H9 (cell line): ENCODE results near the gene PKMYT1. TPM values are rescaled to one million over a fixed set of nuclear protein-coding genes. Genes with fewer than 3 reads are reported as not detected.
A peak's percentile ranks its signal among the peaks of the same experiment; 100 is the strongest.

Experiments used
- DNase-seq: peaks from one replicate; pipeline ENCODE4 v3.0.0-alpha.2; 2017
- H2AFZ ChIP-seq: one replicate; pipeline ENCODE4 v1.6.1; 2013; ENCODE audit warnings: mild to moderate bottlenecking, low read length, control low read depth, moderate library complexity
- H2AK5ac ChIP-seq: 2 replicates; pipeline ENCODE4 v1.6.1; 2013; ENCODE audit warnings: low read length, control low read depth, mixed read lengths; ENCODE audit not compliant: insufficient read length
- H2BK120ac ChIP-seq: one replicate; pipeline ENCODE4 v1.6.1; 2013; ENCODE audit warnings: low read depth, mild to moderate bottlenecking, low read length, control low read depth, inconsistent platforms; ENCODE audit not compliant: poor library complexity, severe bottlenecking
- H2BK12ac ChIP-seq: 2 replicates; pipeline ENCODE4 v1.6.1; 2013; ENCODE audit warnings: low read length, control low read depth, mixed read lengths, low read depth; ENCODE audit not compliant: insufficient read length
- H2BK15ac ChIP-seq: 2 replicates; pipeline ENCODE4 v1.6.1; 2013; ENCODE audit warnings: low read depth, low read length, control low read depth
- H2BK20ac ChIP-seq: one replicate; pipeline ENCODE4 v1.6.1; 2013; ENCODE audit warnings: low read depth, mild to moderate bottlenecking, low read length, control low read depth, inconsistent platforms; ENCODE audit not compliant: poor library complexity, severe bottlenecking
- H2BK5ac ChIP-seq: 2 replicates; pipeline ENCODE4 v1.6.1; 2013; ENCODE audit warnings: low read length, control low read depth, mixed read lengths; ENCODE audit not compliant: insufficient read length
- H3K14ac ChIP-seq: 2 replicates; pipeline ENCODE4 v1.6.1; 2013; ENCODE audit warnings: low read length, control low read depth; ENCODE audit not compliant: insufficient read depth
- H3K18ac ChIP-seq: 2 replicates; pipeline ENCODE4 v1.6.1; 2013; ENCODE audit warnings: low read depth, mild to moderate bottlenecking, mixed read lengths, low read length, control low read depth; ENCODE audit not compliant: insufficient read length
- H3K23ac ChIP-seq: 2 replicates; pipeline ENCODE4 v1.6.1; 2013; ENCODE audit warnings: low read length, control low read depth, mixed read lengths, low read depth; ENCODE audit not compliant: insufficient read length
- H3K23me2 ChIP-seq: 2 replicates; pipeline ENCODE4 v1.6.1; 2013; ENCODE audit warnings: low read depth, mild to moderate bottlenecking, mixed read lengths, low read length, control low read depth; ENCODE audit not compliant: insufficient read length, poor library complexity, severe bottlenecking
- H3K27ac ChIP-seq: 2 replicates; pipeline ENCODE4 v1.5.1; 2013; ENCODE audit warnings: low read length, control low read depth, mixed read lengths, low read depth; ENCODE audit not compliant: insufficient read length
- H3K27me3 ChIP-seq: 2 replicates; pipeline ENCODE4 v1.6.1; 2013; ENCODE audit warnings: low read length, control low read depth, inconsistent platforms; ENCODE audit not compliant: insufficient read depth
- H3K4ac ChIP-seq: 2 replicates; pipeline ENCODE4 v1.6.1; 2013; ENCODE audit warnings: low read depth, mild to moderate bottlenecking, control low read depth, inconsistent platforms, low read length, moderate library complexity
- H3K4me1 ChIP-seq: 2 replicates; pipeline ENCODE4 v1.6.1; 2013; ENCODE audit warnings: low read length, control low read depth, inconsistent platforms; ENCODE audit not compliant: insufficient read depth
- H3K4me2 ChIP-seq: 2 replicates; pipeline ENCODE4 v1.6.1; 2013; ENCODE audit warnings: low read length, control low read depth, mixed read lengths; ENCODE audit not compliant: insufficient read length, insufficient read depth
- H3K56ac ChIP-seq: 2 replicates; pipeline ENCODE4 v1.6.1; 2013; ENCODE audit warnings: low read depth, mild to moderate bottlenecking, mixed read lengths, low read length, control low read depth; ENCODE audit not compliant: insufficient read length
- H3K79me1 ChIP-seq: 2 replicates; pipeline ENCODE4 v1.6.1; 2013; ENCODE audit warnings: low read depth, mild to moderate bottlenecking, moderate library complexity, low read length, control low read depth, inconsistent platforms; ENCODE audit not compliant: insufficient read depth, poor library complexity, severe bottlenecking
- H3K79me2 ChIP-seq: 2 replicates; pipeline ENCODE4 v1.6.1; 2013; ENCODE audit warnings: low read length, control low read depth, inconsistent platforms; ENCODE audit not compliant: insufficient read depth
- H3K9ac ChIP-seq: 2 replicates; pipeline ENCODE4 v1.6.1; 2013; ENCODE audit warnings: low read length, control low read depth, mixed read lengths; ENCODE audit not compliant: insufficient read length; ENCODE audit errors: extremely low read depth
- H3K9me3 ChIP-seq: one replicate; pipeline ENCODE4 v1.6.1; 2013; ENCODE audit warnings: low read depth, low read length, inconsistent platforms; ENCODE audit not compliant: control insufficient read depth
- H3T11ph ChIP-seq: one replicate; pipeline ENCODE4 v1.6.1; 2013; ENCODE audit warnings: mild to moderate bottlenecking, low read length, control low read depth, inconsistent platforms
- H4K20me1 ChIP-seq: one replicate; pipeline ENCODE4 v1.6.1; 2013; ENCODE audit not compliant: control insufficient read depth, insufficient read length, insufficient read depth
- H4K5ac ChIP-seq: 2 replicates; pipeline ENCODE4 v1.6.1; 2013; ENCODE audit warnings: low read depth, mild to moderate bottlenecking, mixed read lengths, low read length, control low read depth; ENCODE audit not compliant: insufficient read length
- H4K8ac ChIP-seq: replicated peaks from 2 replicates; pipeline ENCODE4 v1.6.1; 2013; ENCODE audit warnings: low read length, control low read depth, mixed read lengths, low read depth; ENCODE audit not compliant: insufficient read length
- H4K91ac ChIP-seq: 2 replicates; pipeline ENCODE4 v1.6.1; 2013; ENCODE audit warnings: low read depth, mild to moderate bottlenecking, moderate library complexity, mixed read lengths, low read length, control low read depth; ENCODE audit not compliant: insufficient read length
- H3K27ac Mint-ChIP-seq, 3 experiments: 2 replicates in 2 of 3; 3 replicates in 1 of 3; pipeline ENCODE4 v1.8.0; 2020 to 2021; ENCODE audit warnings: mixed read lengths in 3 of 3, mild to moderate bottlenecking in 1 of 3, moderate library complexity in 1 of 3
- H3K27me3 Mint-ChIP-seq: 2 replicates; pipeline ENCODE4 v1.8.0; 2021; ENCODE audit warnings: low read depth, mild to moderate bottlenecking, moderate library complexity, mixed read lengths
- H3K36me3 Mint-ChIP-seq, 3 experiments: 2 replicates in 2 of 3; 3 replicates in 1 of 3; pipeline ENCODE4 v1.8.0; 2020 to 2021; ENCODE audit warnings: low read depth in 3 of 3, mixed read lengths in 3 of 3; ENCODE audit not compliant: insufficient read depth in 1 of 3
- H3K4me1 Mint-ChIP-seq, 2 experiments: 2 replicates each; pipeline ENCODE4 v1.8.0; 2020; ENCODE audit warnings: mixed read lengths in 2 of 2
- H3K4me3 Mint-ChIP-seq, 2 experiments: 2 replicates in 1 of 2; 3 replicates in 1 of 2; pipeline ENCODE4 v1.8.0; 2020 to 2021; ENCODE audit warnings: mild to moderate bottlenecking in 2 of 2, mixed read lengths in 2 of 2, moderate library complexity in 1 of 2
- H3K9me3 Mint-ChIP-seq, 2 experiments: 2 replicates in 1 of 2; 3 replicates in 1 of 2; pipeline ENCODE4 v1.8.0; 2020; ENCODE audit warnings: mild to moderate bottlenecking in 2 of 2, mixed read lengths in 2 of 2, moderate library complexity in 1 of 2
- WGBS: extraction: QIAGEN DNeasy Blood & Tissue Kit; methylation state at CpG from one replicate; pipeline ENCODE4 v1.1.7; 2013; ENCODE audit warnings: missing lambda C conversion rate, low lambda C conversion rate, mixed read lengths; ENCODE audit not compliant: insufficient read length; ENCODE audit errors: extremely low coverage; 5-methylcytosine and 5-hydroxymethylcytosine counted together
- total RNA-seq: library from RNA; stranded (reverse); gene quantifications from 2 replicates; pipeline ENCODE4 v1.2.1, GENCODE V29; 2021
- TF ChIP-seq, protein P1 (sequence below): fragments of 200-600 bp; sonication (generic); conservative IDR thresholded peaks from 3 replicates; pipeline ENCODE4 v1.8.0; 2021; ENCODE audit warnings: antibody characterized with exemption, mild to moderate bottlenecking

The PKMYT1 gene
- total RNA-seq, 1 experiment from 2014 or later = 114 TPM

GRCh38 chr16:2968368-2968737, 11.9 kb downstream of the PKMYT1 start:
- H2AFZ ChIP-seq = no peak overlapping the region
- no peak overlapping the region for H2BK12ac ChIP-seq
- no peak overlapping the region; the same call in 1 of the 2 replicates for H3K14ac ChIP-seq
- no peak overlapping the region for H2BK5ac ChIP-seq
- H3T11ph ChIP-seq = no peak overlapping the region
- H3K4me1 ChIP-seq = no peaks in the 10 kb centered on the region
- DNase-seq = no peak
- H3K79me1 ChIP-seq = no peaks in the 10 kb centered on the region
- no peak overlapping the region for H3K4ac ChIP-seq
- no peak overlapping the region for H4K5ac ChIP-seq
- H3K79me2 ChIP-seq = no peaks in the 10 kb centered on the region
- no peak overlapping the region for H4K91ac ChIP-seq
- H2BK120ac ChIP-seq = no peak overlapping the region
- no peak overlapping the region for H2BK15ac ChIP-seq
- H3K27ac ChIP-seq = no peak overlapping the region
- H3K27ac Mint-ChIP-seq = peak overlapping the region in 2 of 3 experiments; percentile 31 to 90; a peak in 2 of 7 replicates
- no CpG with 5 or more reads among the region's 18 CpGs for WGBS
- no peak overlapping the region for H2BK20ac ChIP-seq
- no peak overlapping the region for H2AK5ac ChIP-seq
- no peaks in the 10 kb centered on the region for H3K9me3 ChIP-seq
- H3K27me3 Mint-ChIP-seq = peaks cover 23% of the 10 kb centered on the region
- H3K9me3 Mint-ChIP-seq = no peaks in the 10 kb centered on the region
- no peak overlapping the region for H3K18ac ChIP-seq
- H3K36me3 Mint-ChIP-seq = peaks cover 4 to 17% (median 16%) of the 10 kb centered on the region in 3 experiments; a peak in 6 of 7 replicates
- no peak overlapping the region for H3K23ac ChIP-seq
- H3K56ac ChIP-seq = no peak overlapping the region
- H3K4me1 Mint-ChIP-seq = peaks cover 20 to 24% of the 10 kb centered on the region in 2 experiments
- H4K8ac ChIP-seq = no peak overlapping the region
- TF ChIP-seq, protein P1, sequence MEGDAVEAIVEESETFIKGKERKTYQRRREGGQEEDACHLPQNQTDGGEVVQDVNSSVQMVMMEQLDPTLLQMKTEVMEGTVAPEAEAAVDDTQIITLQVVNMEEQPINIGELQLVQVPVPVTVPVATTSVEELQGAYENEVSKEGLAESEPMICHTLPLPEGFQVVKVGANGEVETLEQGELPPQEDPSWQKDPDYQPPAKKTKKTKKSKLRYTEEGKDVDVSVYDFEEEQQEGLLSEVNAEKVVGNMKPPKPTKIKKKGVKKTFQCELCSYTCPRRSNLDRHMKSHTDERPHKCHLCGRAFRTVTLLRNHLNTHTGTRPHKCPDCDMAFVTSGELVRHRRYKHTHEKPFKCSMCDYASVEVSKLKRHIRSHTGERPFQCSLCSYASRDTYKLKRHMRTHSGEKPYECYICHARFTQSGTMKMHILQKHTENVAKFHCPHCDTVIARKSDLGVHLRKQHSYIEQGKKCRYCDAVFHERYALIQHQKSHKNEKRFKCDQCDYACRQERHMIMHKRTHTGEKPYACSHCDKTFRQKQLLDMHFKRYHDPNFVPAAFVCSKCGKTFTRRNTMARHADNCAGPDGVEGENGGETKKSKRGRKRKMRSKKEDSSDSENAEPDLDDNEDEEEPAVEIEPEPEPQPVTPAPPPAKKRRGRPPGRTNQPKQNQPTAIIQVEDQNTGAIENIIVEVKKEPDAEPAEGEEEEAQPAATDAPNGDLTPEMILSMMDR = no peak
- peak overlapping the region; percentile 64 to 77 for H3K4me3 Mint-ChIP-seq
- no peaks in the 10 kb centered on the region for H3K27me3 ChIP-seq
- peaks cover 15% of the 10 kb centered on the region for H3K23me2 ChIP-seq
- H3K9ac ChIP-seq = no peak overlapping the region
- peaks cover 3% of the 10 kb centered on the region for H4K20me1 ChIP-seq
- peak overlapping the region; percentile 58 for H3K4me2 ChIP-seq
